ENCODE data around the gene WDR5.

- TF ChIP-seq CTCF (conservative IDR thresholded peaks at IDR 0.05; ENCODE audit: low read depth, low read length), result no peak
- no peak for TF ChIP-seq EZH2 (IDR thresholded peaks at IDR 0.05; ENCODE audit: low read length, unreplicated experiment)
Measured at GRCh38 chr9:134177624-134178393, 41.9 kb downstream of the WDR5 start.
